Measurements from ENCODE around the gene CLASP1.

- TF ChIP-seq CTCF (IDR thresholded peaks at IDR 0.05; ENCODE audit: poor library complexity) (no peak), EZH2 (IDR thresholded peaks at IDR 0.05; ENCODE audit: borderline replicate concordance) (no peak), EZH2phosphoT487 (IDR thresholded peaks at IDR 0.05; ENCODE audit: low read depth, severe bottlenecking, unreplicated experiment) (no peak)
Observed at GRCh38 chr2:121295911-121296650, 353.2 kb downstream of the CLASP1 start.

Data from hepatocyte (in vitro differentiated cells).